Limb (tissue), 2 donors: ENCODE data around the gene TCF7.
A peak's percentile ranks its signal among the peaks of the same experiment; 100 is the strongest.
"Not testable (repeated sequence)": the region's sequence is repeated elsewhere in the genome, so short reads cannot be mapped to it uniquely, and the experiment has no call there.

Experiments used
- DNase-seq, 2 donors: peaks; one replicate each; pipeline ENCODE4 v3.0.0-alpha.2; 2016; ENCODE audit errors: extremely low spot score in 2 of 2

Gene TCF7

DNA sequence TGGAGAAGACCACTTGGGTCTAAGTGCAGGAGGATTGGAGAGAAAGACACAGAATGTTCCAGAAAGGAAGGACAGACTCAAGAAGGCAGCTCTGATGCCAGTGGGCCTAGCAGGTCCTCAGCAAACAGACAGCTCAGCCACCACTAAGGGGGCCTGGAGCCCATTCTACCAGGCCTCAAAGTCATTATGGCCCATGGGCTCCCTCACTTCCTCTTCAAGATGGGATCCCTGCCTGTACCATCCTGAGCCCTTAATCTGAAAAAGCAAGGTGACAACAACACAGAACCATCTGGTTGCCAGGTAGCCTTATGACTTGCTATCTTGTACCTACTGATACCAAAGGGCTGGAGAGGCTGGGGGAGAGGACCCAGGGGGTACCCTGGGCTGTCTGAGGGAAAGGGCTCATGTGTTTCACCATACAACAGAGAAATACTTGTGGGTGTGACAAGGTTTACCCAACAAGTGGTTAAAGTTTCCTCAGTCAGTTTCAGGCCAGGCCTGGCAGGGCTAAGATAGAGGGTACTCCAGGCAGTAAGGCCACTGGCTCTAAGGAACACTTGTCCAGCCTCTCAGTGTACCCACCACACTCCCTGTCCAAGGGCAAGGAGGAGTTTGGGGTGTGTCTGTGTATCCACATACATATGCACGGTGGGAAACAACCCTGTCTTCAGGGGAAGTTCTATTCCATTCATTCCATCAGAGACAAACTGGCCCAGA, 30.7 kb downstream of the TCF7 start:
- DNase-seq: no peak

DNA sequence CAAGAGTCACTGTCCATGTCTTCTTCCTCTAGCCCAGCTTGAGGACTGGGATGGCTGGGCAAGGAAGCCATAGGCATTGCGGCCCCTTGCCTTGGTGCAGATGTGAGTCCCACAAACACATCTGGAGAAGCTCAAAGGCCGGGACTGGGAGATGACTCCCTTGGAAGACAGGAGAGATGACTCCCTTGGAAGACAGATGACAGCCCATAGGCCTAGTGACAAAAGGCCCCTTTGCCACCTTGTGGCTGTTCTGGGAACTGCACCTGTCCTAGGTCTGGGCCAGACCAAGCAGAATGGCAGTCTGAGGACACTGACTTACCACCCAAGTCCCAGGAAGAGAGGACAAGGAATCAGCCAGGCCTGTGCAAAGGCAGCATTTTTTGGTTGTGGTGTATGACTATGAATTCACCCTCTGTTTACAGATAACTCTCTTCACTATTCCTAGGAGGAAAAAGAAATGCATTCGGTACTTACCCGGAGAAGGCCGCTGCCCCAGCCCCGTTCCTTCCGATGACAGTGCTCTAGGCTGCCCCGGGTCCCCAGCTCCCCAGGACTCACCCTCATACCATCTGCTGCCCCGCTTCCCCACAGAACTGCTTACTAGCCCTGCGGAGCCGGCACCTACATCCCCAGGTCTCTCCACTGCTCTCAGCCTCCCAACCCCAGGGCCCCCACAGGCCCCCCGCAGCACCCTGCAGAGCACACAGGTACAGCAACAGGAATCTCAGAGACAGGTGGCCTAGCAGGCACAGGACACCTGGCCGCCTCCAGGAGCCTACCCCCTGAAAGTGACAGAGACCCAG, 31.5 kb downstream of the TCF7 start:
- peak; percentile 40 to 79 for DNase-seq

DNA sequence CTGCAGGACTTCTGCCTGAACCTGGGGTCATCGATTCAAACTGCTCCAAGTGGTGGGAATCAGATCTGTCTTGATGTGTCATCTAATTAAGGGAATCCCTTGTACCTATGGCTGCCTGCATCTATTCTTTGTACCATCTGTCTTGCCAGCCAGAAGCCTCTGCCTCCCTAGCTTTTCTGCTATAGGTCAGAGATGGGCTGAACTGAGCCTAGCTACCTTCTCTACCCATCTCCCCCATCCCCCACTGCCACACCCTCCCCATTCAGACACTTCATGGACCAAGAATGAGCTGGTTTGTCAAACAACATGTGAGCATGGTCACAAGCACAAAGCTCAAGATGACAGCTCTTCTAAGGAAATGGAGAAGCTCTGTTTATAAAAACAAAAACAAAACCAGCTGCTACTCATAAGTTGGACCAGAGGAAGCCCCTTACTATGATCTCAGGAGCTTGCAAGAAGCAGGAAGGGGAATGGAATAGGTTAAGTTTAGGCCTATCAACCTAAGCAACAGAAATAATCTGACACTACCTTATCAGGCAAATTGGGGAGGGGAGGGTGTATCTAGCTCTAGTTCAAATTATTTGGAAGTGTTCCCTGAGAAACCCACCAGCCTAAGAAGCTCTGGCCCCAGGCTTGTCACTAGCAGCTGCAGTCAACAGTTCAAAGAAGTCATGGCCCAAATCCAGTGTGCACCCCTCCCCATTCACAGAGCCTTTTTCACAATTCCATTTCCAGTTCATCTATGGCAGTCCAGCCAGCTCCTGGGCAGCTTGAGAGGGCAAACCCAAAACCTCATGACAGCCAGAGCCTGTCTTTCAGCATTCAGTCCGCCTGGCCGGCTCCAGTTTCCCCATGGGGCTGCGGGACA, 32.4 kb downstream of the TCF7 start:
- DNase-seq: no peak

DNA sequence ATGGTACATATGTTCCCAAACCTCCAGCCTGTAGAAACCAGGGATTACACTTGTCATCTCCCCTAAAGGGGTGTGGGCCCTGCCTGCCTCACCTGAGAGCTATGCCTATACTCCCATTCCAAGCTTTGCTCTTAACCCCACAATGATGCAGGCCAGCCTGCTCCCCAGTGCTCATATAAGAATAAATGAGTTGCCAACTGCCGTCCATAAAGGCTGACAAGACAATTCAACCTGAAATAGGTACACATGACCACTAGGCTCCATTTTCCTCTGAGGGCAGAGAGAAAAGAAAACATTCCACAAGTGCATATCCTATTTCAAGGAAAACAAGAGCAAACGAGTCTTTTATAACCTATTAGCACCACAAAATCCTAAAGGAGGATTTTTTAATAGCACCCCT, 33.8 kb downstream of the TCF7 start:
- no peak for DNase-seq

DNA sequence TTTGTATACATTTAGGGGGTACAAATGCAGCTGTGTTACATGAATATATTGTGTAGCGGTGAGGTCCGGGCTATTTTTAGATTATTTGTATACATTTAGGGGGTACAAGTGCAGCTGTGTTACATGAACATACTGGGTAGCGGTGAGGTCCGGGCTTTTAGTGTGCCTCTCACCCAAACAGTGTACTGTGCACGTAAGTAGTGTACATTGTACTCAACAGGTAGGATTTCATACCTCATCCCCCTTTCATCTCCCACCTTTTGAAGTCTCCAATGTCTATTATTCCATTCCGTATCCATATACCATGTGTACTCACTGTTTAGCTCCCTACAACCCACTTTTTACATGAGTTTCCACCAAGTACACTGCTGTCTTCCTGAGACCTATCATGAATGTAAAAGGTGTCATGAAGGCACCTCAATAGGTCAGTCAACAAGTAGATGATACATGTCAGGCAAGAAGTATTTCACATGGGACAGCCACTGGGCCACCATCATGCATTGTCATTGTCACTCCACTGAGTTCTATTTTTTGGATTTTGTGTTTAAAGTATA, 34.6 kb downstream of the TCF7 start:
- DNase-seq: no peak

DNA sequence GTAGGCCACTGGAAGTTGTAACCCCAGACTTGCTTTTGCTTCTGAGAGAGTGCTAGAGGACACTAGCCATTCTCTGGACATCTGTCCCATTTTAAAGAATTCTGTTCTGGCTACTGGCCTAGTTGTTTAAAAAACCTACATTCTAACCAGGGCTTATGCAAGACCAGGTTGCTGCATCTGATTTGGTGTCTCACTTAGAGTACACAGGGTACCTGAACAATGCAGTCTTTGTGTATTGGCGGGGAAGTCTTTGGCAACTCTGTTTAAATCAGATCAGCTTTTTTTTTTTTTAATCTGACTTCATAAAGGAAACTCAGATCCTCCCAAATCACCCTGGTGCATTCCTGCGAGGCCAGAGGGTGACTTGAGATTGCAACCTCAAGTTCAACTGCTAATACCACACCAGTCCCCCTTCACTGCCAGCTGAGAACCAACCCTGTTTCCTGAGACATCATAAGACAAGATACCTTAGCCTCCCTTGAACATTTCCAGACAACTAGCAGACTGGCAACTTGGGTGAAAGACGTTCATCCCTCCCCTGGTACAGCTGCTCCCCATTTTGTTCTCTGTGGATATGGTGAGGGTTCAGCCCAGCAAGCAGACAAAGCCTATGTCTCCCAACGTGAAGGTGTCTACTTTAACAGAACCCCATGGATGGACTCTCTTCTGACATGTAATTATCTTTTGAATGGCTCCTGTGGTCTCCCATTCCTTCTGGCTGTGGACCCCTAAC, 35.3 kb downstream of the TCF7 start:
- no peak for DNase-seq

DNA sequence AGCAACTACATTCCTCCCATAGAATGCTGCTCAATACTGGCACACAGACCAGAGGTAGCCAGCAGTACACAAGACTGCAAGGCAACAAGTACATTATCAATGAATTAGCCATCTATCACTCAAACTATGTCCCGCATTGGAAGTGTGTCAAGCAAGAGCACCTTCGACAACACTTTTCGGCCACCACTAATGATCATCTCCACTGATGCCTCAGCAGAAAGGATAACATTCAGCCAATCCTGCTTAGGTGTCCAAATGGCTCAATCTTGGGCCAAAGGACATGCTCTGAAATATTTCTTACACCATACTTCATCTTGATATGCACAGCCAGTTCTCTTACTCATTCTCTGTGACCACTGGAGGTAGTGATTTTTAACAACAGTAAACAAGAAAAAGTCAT, 37.2 kb downstream of the TCF7 start:
- DNase-seq: no peak

DNA sequence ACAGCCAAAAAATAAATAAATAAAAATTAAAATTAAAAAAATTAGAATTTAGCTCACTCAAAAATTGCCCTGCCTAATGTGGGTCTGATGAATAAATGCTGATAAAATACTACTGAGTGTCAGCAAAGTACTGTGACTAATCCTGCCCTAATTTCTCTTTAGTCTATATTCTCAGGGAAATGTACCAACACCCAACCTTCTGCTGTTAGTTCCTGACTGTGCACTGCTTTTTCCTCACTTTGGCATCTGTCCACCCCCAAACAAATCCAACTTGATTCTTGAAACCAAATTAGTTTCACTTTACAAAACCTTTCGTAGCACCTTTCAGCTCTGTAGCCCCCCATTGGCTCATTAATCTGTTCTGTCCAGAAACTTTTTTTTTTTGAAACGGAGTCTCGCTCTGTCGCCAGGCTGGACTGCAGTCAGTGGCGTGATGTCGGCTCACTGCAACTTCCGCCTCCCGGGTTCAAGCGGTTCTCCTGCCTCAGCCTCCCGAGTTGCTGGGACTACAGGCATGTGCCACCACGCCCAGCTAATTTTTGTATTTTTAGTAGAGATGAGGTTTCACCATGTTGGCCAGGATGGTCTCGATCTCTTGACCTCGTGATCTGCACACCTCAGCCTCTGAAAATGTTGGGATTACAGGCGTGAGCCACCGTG, 37.8 kb downstream of the TCF7 start:
- not testable (repeated sequence) for DNase-seq

DNA sequence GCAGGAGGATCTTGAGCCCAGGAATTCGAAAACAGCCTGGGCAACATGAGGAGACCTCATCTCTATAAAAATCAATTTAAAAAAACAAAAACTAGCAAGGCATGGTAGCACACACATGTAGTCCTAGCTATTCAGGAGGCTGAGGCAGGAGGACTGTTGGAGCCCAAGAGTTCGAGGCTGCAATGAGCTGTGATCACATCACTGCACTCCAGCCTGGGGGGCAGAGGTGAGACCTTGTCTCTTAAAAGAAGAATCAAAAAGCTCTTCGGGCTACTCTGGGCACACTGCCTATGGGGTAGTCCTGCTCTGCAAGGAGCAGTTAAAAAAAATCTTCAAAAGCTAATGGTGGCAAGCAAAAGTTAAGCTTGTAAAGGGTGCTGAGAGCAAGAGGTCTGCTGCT, 38.8 kb downstream of the TCF7 start:
- DNase-seq: no peak

DNA sequence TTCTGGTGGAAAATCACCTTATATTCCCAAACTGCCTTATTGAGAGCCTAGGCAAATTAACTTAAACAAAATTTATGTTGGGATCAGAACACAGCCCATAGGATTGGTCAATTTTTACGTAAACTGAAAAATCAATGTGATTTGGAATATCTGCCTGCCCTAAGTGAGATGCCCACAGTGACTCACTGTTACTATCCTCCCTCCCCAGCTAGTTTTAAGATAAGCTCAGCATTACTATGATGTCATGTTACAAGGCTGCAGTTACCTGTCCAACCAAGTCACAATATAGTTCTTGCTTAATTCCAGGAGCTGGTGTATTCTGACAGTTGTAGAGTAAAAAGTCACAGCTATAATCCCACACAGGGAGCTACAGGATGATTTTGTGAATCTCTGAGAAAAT, 39.2 kb downstream of the TCF7 start:
- DNase-seq: no peak

DNA sequence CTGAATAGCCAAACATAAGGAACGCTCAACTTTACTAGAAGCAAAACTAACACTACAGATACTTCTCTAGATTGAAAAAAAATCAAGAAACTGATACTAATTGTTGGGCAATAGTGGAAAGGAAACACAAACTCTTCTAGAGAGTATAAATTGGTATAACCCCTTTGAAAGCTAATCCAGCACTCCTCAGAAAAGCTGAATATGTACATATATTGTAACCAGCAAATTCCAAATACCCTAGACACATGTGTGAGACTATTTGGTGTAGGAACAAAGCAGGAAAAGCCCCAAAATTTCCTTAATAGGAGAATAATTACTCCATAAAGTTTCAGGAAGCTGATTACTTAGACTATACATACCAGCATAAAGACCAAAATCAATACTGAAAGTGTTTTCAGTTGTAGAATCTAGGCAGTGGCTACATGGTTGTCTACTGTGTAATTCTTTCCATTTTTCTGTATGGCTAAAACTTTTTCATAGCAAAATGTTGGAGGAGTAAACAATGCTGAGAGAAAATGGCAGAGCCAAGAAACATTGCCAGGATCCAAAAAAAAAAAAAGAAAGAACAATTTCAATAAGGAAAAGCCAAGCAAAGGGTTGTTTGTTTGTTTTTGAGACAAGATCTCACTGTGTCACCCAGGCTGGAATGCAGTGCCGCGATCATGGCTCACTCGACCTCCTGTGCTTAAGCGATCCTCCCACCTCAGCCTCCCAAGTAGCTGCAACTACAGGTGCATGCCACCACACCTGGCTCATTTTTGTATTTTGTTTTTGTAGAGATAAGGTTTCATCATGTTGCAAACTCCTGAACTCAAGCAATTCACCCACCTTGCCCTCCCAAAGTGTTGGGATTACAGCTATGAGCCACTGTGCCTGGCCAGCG, 47.3 kb downstream of the TCF7 start:
- DNase-seq: no peak

DNA sequence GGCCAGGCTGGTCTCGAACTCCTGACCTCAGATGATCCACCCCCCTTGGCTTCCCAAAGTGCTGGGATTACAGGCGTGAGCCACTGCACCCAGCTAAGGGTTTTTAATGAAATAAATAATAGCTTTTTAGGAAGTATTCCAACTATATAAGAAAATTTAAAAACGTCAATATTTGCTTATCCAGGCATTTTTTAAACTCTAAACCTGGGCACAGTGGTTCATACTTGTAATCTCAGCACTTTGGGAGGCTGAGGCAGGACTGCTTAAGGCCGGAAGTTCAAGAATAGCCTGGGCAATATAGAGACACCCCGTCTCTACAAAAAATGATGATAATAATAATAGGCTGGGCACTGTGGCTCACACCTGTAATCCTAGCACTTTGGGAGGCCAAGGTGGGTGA, 48.1 kb downstream of the TCF7 start:
- DNase-seq: no peak

DNA sequence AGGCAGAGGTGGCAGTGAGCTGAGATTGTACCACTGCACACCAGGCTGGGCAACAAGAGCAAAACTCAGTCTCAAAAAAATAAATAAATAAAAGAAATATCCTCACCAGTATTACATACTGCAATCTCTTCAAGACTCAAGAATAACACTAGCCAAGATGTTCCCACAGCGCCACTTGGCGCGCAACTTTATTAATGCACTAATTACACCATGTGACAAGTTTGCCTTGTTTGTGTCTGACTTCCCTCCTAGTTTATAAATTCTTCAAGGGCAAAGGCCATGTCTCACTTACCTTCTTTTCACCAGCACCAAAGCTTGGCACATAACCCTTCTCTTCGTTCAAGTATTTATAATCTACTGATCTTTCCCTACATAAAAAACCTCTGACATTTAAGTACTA, 57.5 kb downstream of the TCF7 start:
- no peak for DNase-seq

DNA sequence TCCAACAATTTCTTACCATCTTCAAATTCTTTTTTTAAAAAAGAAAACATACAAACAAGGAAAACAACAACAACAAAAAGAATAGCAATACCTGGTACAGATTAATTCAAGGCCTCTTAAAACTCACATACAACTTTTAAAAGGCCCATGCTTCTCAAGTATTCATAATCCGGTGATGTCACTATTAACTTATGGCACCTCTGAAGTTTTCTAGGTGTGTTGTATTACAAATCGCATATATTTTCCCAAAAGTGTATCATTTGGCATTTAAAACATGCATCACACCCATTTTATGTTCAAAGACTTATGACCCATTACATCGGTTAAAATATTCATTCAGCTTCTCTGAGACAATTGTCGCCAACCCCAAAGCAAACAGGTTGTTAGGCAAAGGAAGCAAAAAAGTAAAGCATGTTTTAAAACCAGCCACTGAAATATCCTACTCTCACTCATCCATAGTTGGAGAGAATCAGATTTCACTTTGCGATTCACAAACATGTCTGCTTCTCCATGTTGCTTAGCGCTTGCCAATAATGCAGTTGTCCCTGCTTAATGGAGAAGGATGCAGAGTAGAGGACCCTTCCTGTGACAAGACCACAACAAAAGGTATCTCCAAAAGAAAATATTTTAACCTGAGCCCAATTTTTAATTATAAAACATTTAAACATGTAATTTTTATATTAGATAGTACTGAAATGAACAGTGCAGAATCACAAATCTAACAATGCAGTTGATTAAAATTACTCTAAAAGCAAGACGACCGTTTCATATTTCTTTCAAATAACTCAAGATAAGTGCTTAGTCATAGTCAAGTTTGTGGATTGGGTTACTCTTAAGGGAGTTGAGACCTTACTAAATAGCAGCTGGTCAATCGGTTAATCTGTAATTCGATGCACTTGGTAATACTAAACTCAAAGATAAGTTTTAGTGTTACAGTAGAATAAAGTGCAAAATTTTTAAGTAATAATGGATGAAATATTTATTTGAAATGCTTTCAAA, 60.7 kb downstream of the TCF7 start:
- DNase-seq: peak in 1 of 2 donors; percentile 47

DNA sequence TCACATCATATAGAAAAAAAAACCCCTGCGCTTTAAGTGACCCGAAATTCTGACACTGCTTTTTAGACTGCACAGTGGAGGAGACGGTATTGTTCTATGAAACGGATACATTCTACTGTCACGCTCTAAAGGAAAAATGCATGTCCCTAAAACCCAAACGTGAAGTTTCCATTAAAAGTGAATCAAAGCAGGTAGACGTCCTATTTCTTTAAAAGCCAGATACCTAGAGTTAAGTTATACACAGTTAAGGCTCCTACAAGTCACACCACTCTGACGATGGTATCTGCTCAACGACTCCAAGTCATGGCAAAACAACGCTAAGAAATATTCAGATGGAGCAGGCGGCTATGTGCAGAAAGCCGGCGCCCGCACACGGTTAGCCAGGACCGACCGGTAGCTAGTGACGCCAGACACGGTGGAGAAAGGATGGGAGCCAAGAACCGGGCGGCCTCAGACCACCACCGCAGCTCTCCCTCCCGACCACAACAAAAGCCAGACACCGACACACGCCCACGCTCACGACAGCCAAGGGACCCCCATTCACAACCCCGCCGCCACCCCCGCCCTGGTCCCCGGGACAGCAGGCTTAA, 61.5 kb downstream of the TCF7 start:
- no peak for DNase-seq

DNA sequence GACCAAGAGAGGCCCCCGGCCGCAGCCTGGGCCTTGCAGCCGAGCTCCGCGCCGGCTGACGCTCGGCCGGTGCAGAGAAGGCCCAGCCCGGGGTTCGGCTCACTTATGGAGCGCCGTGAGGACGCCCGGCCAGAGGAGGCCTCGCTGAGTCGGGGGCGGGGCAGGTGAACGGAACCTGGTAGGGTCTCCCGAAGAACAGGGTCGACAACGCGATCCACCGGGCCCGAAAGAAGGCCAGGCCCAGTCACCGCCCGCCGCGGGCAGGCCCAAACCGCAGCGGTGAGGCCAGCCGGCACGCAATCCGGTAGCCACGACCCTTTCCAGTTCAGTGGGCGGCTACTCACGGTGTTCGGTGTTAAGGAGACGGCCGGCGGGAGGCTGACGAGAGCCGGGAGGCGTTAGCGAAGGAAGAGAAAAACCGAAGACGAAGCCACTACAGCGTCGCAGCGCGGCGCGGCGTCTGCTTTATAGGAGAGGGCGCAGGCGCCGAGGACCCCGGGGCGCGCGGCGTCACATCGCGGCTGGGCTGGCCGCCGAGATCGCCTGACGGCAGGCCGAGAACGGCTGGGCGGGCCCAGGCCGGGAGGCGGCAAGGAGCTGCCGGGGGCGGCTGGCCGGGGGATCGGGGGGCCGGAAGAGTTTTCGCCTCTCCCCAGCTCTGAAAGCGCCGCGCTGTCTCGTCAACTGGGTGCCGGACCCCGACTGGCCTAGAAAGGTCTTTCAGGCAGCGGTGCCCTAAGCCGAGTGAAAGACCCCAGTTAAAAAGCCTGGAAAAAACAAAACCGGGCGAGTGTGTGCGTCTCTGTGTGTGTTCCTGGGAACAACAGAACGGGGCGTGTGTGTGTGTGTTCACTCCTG, 62.3 kb downstream of the TCF7 start, which contains the start of gene SKP1:
Gene SKP1 (minus strand): TSS at position 440 of the 858 bp plus-strand sequence. CDS start 2,928 bp downstream, outside the sequence.
- DNase-seq: peak; percentile 89 to 93
